Stimulated activated CD4-positive, alpha-beta T cell treated with anti-CD3 and anti-CD28 coated beads, Interleukin-1b, Interleukin-23, amount 100 ng/mL, for 48 hours (primary cell): ENCODE results near the gene FGF22.

Source experiments
- DNase-seq: peaks from one replicate; pipeline ENCODE4 v3.0.0-alpha.2; 2020

Gene FGF22

DNA sequence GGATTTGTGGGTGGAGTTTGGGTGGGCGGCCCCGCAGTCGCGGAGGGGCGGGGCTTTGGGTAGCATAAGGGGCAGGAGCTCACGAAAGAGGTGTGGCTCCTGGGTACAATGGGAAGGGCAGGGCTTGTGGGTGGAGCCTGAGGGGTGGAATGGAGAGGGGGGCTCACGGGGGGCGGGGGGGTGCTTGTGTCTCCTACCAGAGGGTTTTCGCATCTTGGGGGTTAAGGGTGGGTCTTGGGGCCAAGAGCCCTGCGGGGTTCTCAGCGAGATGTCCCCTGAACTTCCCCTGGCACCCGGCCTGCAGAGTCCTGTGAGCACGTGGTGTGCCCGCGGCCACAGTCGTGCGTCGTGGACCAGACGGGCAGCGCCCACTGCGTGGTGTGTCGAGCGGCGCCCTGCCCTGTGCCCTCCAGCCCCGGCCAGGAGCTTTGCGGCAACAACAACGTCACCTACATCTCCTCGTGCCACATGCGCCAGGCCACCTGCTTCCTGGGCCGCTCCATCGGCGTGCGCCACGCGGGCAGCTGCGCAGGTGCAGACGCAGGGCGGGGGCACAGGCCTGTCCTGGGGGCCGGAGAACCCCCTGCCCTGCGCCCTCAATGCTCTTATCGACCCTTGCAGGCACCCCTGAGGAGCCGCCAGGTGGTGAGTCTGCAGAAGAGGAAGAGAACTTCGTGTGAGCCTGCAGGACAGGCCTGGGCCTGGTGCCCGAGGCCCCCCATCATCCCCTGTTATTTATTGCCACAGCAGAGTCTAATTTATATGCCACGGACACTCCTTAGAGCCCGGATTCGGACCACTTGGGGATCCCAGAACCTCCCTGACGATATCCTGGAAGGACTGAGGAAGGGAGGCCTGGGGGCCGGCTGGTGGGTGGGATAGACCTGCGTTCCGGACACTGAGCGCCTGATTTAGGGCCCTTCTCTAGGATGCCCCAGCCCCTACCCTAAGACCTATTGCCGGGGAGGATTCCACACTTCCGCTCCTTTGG is 41.6 kb downstream of the FGF22 start:
- DNase-seq, result peak; percentile 97

GRCh38 chr19:682678-683320 is 43.1 kb downstream of the FGF22 start:
- no peak for DNase-seq

- no peak for DNase-seq
Observed at GRCh38 chr19:685454-685931, 45.8 kb downstream of the FGF22 start.

- DNase-seq, result no peak
Observed at GRCh38 chr19:686589-687297, 47.1 kb downstream of the FGF22 start.

GRCh38 chr19:687569-688166 is 48.0 kb downstream of the FGF22 start:
- no peak for DNase-seq

DNA sequence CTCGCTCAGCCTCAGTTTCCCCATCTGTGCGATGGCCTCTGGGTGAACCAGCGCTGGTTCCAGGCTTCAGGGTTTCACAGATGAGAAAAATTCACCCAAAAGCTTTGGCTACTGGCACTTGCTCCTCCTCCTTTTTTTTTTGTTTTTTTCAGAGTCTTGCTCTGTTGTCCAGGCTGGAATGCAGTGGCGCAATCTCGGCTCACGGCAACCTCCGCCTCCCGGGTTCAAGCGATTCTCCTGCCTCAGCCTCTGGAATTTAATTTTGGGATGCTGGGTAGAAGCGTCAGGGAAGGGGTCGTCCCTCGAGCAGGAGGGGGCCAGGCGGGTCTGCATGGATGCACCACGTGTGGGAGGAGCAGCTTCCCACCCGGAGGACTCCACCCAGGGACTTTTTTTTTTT is 48.5 kb downstream of the FGF22 start:
- no peak for DNase-seq

- DNase-seq, result no peak
Observed at GRCh38 chr19:688992-689391, 49.3 kb downstream of the FGF22 start.

DNA sequence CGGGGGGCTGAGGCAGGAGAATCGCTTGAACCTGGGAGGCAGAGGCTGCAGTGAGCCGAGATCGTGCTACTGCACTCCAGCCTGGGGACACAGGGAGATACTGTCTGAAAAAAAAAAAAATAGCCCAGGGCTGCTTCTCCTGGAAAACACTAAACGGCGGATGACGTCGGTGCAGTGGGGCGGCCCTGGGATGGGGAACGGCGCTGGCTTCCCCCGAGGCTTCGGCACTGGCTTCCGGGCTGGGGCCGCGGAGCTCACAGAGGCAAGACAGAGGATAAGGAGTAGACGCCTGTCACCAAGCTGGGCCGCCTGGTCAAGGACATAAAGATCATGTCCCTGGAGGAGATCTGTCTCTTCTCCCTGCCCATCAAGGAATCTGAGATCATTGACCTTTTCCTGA is 50.5 kb downstream of the FGF22 start:
- no peak for DNase-seq
